CD4-positive, alpha-beta T cell treated with Interferon alpha-2 for 1 hour (primary cell): Measurements from ENCODE around the gene TRIP12.
"Not testable (repeated sequence)": the region's sequence is repeated elsewhere in the genome, so short reads cannot be mapped to it uniquely, and the experiment has no call there.

Experiments used
- DNase-seq, 2 donors: peaks; one replicate each; pipeline ENCODE4 v3.0.0-alpha.2; 2020 to 2022

The TRIP12 gene

DNA sequence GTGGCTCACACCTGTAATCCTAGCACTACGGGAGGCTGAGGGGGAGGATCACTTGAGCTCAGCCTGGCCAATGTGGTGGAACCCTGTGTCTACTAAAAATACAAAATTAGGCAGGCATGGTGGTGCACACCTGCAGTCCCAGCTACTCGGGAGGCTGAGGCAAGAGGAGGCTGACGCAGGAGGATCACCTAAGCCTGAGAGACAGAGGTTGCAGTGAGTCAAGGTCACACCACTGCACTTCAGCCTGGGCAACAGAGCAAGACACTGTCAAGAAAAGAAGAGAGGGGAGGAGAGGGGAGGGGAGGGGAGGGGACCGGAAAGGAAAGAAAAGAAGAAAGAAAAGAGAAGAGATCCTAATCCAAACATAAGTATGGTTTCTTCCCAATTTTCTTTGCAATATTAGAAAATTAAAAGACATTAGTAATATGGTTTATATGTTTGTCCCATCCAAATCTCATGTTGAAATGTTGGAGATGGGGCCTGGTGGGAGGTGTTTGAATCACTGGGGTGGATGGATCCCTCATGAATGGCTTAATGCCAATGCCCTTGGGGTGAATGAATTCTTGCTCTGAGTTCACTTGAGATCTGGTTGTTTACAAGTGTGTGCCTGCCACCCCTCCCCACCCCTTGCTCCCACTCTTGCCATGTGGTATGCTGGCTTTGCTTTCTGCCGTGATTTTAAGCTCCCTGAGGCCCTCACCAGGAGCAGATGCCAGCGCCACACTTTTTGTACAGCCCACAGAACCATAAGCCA lies 50.7 kb downstream of the TRIP12 start:
- DNase-seq, result no peak

GRCh38 chr2:229869226-229869625 lies 52.6 kb downstream of the TRIP12 start:
- no peak for DNase-seq

- no peak for DNase-seq
Observed at GRCh38 chr2:229868794-229869193, 53.0 kb downstream of the TRIP12 start.

DNA sequence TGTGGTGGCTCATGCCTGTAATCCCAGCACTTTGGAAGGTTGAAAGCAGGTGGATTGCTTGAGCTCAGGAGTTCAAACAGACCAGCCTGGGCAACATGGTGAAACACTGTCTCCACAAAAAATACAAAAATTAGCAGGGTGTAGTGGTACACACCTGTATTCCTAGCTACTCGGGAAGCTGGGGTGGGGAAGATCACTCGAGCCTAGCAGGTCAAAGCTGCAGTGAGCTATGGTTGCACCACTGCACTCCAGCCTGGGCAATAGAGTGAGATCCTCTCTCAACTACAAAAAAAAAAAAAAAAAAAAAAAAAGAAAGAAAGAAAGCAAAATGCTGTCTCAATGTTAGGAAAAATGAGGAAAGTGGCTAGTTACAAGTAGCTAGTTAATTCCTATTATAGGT lies 56.8 kb downstream of the TRIP12 start:
- no peak for DNase-seq

DNA sequence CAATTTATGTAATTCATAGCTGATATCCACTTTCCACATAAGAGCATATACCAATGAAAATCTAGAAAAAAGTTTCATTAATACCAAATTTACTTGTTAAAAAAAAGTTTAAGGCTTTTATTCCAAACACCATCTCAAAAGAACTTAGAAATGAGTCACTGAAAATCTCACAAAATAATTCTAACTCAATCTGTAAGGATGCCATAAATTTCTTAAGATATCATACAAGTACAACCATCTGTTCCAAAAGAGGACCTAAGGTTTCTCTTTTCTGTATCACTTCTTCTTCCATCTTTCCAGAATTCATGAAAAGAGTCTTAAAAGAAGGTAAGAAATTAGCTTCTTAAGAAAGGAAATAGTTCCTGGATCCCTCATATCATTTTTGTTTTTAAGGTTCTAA lies 60.4 kb downstream of the TRIP12 start:
- DNase-seq, result no peak

- no peak for DNase-seq
Observed at GRCh38 chr2:229860334-229860733, 61.5 kb downstream of the TRIP12 start.

- DNase-seq, result no peak
Observed at GRCh38 chr2:229858351-229858750, 63.5 kb downstream of the TRIP12 start.

GRCh38 chr2:229857634-229858033 lies 64.2 kb downstream of the TRIP12 start:
- no peak for DNase-seq

DNA sequence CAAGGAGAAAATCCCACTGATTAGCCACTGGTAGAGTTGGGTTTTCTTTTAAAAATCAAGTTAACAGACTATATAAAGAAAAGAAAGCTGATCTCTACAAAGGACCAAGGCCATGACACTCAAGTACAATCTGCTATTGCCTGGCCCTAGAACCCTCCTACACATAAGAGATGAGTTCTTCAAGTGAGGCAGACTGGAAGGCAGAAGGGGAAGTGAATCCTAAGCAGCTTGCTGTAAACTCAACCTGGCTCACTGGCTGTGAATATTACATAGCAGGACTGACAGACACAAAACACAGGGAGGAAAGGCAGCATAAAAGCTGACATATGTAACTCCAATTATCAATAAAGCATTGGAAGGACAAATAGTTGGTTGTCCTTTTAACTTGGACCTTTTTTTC lies 65.4 kb downstream of the TRIP12 start:
- no peak for DNase-seq

- no peak for DNase-seq
Observed at GRCh38 chr2:229855116-229855515, 66.7 kb downstream of the TRIP12 start.

DNA sequence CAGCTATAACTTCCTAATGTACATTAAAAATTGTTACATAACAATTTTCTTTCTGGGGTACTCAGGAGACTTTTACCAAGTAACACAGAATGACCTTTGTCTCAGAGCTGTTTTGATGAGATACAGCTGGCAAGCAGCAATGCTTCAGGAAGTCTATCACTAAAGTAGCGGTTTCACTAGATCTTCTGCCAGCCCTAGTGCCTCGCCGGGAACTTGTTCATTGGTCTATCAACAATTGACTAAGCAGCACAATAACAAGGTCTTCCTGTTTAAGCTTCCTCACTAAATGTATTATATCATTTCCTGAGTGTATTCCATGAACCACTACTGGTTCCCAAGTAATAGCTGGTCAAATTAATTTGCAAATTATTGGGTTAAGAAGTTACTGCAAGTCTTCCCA lies 69.2 kb downstream of the TRIP12 start:
- DNase-seq, result peak; percentile 48 to 66

DNA sequence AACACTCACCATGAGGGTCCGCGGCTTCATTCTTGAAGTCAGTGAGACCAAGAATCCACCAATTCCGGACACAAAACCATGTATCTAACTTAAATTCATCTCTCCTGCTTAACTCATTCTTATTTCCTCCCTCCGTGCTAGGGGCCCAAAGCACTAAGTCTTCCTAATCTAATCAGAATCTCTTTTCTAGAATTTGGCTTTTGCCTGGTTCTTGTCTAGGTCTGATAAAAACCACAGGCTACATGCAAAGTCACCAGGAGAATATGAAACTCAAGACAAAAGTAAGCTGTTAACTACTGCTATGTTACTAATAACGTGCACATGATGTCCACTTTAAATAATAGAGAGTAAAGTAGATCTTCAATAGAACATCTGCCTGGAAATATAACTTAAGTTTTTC lies 69.9 kb downstream of the TRIP12 start:
- no peak for DNase-seq

GRCh38 chr2:229850355-229851275 lies 71.2 kb downstream of the TRIP12 start:
- peak in 1 of 2 donors; percentile 18 for DNase-seq

DNA sequence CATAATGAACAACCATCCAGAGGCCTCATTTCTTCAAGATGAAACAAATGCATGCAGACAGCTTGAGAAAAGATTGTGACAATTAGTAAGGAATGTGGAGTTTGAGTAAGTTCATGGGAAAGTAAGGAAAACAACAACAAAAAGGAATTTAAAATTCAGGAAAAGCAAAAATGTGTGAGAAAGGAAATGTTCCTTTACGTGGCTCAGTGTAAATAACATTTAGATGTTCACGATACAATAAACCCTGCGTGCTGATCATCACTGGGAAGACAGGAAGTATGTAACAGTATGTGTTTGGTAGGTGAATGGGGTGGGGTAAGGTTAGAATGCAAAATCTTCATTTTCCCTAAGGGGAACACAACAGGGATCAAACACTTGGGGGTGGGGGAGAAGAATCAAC lies 72.7 kb downstream of the TRIP12 start:
- no peak for DNase-seq

GRCh38 chr2:229843613-229844012 lies 78.2 kb downstream of the TRIP12 start:
- DNase-seq, result no peak

- DNase-seq, result no peak
Observed at GRCh38 chr2:229838729-229839128, 83.1 kb downstream of the TRIP12 start.

- DNase-seq, result no peak
Observed at GRCh38 chr2:229836847-229837246, 85.0 kb downstream of the TRIP12 start.

GRCh38 chr2:229835596-229836283 lies 86.1 kb downstream of the TRIP12 start:
- peak; percentile 3 to 66 for DNase-seq

- not testable (repeated sequence) for DNase-seq
Observed at GRCh38 chr2:229834368-229834767, 87.4 kb downstream of the TRIP12 start.

- DNase-seq, result no peak
Observed at GRCh38 chr2:229832510-229832898, 89.3 kb downstream of the TRIP12 start.

- no peak for DNase-seq
Observed at GRCh38 chr2:229831805-229832509, 89.9 kb downstream of the TRIP12 start.

DNA sequence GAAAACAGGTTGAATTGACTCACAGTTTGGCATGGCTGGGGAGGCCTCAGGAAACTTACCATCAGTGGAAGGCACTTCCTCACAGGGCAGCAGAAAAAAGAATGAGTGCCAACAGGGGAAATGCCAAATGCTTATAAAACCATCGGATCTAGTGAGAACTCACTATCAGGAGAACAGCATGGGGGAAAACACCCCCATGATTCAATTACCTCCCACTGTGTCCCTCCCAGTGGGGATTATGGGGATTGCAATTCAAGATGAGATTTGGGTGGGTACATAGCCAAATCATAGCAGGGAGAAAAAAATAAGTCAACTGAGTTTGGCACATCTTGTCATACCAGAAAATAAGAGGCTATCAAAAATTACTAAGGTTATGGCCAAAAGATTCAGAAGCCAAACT lies 96.3 kb downstream of the TRIP12 start:
- DNase-seq, result no peak

DNA sequence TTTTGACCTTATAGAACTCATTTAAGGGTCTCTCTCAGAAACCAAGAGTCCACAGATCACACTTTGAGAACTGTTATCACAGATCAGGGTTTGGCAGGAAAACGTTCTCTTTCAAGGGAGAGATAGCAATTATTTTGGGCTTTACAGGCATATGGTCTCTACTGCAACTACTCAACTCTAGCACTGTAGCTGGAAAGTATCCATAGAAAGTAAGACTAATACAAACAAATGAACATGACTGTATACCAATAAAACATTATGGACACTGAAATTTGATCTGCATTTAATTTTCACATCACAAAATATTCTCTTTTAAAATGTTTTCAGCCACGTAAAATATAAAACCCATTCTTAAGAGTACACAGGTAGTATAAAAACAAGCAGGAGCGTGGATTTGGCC lies 100.5 kb downstream of the TRIP12 start:
- no peak for DNase-seq
